GM21737 (cell line): Measurements from ENCODE around the gene SACM1L.
"Not testable (repeated sequence)": the region's sequence is repeated elsewhere in the genome, so short reads cannot be mapped to it uniquely, and the experiment has no call there.

Source experiments
- ATAC-seq: cut with Tn5 transposase; IDR thresholded peaks from one replicate; pipeline ENCODE4 v1.9.1; 2021; ENCODE audit warnings: mild to moderate bottlenecking, moderate library complexity; ENCODE audit not compliant: unreplicated experiment

The SACM1L gene

DNA sequence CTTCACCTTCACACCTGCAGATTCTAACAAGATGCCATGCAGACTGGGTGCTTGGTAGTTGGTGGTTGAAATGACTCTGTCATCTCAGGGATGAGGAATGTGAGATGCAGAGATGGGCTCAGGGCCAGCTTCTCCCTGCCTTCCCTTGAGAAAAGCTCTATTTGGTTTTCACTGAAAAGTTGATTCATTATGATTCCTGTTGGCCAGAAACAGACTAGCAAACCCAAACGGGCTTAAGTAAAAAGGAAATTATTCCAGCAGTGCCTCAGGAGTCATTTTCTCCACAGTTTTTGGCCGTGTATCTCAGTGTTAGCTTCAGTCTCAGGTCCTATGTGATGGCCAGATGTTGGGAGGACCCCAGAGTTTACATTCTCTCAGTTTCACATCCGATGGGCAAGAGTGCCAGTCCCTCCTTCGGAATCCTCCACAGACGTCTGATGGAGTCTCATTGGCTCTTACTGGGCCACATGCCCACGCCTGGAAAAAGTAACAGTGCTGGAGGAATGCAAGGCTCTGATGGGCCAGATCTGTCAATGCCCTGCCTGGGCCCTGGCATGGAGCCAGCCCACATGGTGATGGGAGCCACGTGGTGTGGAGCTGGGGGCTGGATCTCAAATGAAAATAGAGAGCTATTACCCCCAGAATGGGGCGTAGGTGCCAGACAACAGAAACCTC is 22.3 kb upstream of the SACM1L start:
- ATAC-seq, result no peak

- ATAC-seq, result no peak
Observed at GRCh38 chr3:45667569-45667934, 21.6 kb upstream of the SACM1L start.

GRCh38 chr3:45670436-45670835 is 18.8 kb upstream of the SACM1L start:
- no peak for ATAC-seq

DNA sequence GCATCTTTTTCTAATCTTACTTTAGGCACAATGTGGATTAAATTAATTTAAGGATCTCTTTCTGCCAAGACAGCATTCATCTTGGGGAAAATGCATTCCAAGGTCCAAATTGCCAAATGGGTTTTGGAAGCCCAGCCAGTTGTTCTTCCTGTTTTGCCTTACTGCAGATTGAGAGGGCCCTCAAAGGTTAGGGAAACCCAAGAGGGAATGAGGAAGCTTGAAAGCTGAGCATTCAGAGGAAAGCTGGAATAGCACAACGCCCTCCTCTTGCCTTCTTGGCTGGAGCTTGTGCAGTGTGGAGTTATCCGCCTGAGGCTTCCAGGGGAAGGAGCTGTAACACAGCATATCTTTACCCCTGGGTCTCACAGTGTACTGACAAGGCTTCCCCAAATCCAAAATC is 18.2 kb upstream of the SACM1L start:
- no peak for ATAC-seq

- ATAC-seq, result no peak
Observed at GRCh38 chr3:45673273-45673672, 15.9 kb upstream of the SACM1L start.

- ATAC-seq, result no peak
Observed at GRCh38 chr3:45676325-45677032, 12.7 kb upstream of the SACM1L start.

DNA sequence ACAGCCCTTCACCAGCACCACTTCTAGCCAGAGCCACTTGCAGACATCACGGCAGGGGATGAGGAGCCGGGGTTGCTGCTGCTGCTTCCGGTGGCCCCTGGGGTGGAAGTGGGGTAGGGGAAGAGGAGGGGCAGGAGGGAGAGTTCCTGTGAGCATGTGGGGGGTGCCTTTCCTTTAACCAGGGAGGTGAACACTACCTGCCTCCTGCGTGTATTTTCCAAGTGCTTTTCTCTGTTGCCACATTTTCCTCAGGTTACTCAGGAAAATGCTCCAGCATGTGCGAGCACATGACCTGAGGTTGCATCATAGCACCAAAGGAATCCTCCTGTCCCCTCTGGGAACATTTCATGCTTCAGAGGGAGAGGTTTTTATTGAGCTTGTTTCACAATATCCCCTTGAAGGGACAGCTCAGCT is 12.2 kb upstream of the SACM1L start:
- ATAC-seq, result no peak

DNA sequence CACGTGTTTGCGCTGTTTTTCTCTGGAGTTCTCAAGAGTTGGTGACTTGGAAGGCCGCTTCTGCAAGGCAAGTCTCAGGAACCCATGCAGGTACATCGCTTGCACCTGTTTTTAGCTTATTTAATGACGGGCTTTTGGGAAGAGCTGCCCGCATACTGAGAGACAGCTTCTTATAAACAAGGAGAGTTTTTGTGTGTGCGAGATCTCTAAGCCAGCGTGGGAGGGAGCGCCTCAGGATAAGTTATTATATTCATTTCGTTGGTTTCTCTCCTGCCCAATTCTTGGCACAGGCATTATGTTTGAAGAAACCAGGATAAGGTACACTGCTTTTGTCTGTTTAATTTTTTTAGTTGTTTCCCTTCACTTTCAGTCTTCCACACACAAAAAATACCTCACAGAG is 11.4 kb upstream of the SACM1L start:
- ATAC-seq, result no peak

DNA sequence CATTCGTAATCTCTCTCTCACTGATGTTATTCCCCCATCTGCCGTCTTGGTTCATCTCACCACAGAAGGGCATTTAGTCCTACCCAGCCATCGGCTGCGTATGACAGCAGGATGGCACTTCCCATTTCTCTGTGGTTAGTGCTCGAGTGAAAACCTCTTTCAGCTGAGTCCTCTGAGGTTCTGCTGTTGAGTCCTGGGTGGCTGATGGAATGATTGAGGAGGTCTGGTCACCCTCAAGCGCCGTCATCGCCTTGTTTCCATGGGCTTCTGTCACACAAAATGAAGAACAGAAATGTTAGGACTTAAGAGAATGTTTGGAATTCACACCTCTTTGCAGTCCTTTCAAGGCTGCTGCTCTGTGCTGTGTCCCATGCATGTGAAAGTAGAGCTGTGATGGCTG is 9.4 kb upstream of the SACM1L start:
- ATAC-seq, result no peak

GRCh38 chr3:45681221-45681620 is 8.0 kb upstream of the SACM1L start:
- no peak for ATAC-seq

- no peak for ATAC-seq
Observed at GRCh38 chr3:45681846-45682245, 7.3 kb upstream of the SACM1L start.

DNA sequence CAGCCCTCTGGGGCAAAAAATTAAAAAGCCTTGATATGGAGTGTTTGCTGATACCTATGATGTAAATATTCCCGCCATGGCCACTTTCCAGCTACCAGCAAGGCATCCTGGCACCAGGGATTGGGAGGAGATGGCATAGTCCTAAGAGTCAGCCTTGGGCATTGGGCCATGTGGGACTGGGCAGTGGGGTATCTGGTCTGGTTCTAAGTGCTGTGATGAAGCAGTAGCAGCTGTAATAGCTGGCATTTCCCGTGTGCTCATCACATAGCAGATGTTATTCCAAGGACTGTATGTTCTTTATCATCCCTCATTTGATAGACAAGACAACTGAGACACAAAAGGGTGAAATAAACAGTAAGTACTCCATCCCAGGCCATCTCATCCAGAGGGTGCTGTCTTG is 6.9 kb upstream of the SACM1L start:
- ATAC-seq, result no peak

- no peak for ATAC-seq
Observed at GRCh38 chr3:45682786-45683185, 6.4 kb upstream of the SACM1L start.

DNA sequence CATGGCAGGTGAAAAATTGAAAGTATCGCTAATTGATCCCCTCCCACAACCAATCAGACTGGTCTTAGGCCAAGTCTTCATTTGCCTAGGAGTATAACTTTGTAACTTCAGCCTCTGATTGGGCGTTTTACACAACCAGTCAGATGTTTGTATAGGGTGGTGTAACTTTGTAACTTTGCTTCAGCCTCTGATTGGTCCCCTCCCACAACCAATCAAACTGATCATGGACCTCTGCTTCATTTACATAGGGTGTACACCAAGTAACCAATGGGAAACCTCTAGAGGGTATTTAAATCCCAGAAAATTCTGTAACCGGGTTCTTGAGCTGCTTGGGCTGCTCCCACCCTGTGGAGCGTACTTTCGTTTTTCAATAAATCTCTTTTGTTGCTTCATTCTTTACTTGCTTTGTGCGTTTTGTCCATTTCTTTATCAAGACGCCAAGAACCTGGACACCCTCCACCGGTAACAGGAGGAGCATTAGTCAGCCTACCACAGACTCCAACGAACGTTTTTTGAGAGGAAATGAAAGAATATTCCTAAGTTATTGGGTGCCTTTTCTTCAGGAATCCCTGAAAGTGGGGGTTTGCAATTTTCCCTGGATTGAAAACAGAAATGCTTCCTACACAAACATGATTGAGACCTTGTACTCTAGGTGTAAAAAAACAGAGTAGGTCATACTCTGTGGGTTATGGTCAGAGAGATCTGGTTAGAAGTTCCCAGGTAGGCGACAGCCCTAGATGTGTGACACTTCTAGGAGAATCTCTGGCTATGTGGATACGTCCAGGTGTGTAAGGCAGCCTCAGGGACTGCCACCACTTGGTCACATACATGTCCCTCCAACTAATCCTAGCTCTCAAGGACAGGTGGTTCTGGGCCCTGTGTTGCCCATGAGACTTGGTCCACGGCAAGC is 5.5 kb upstream of the SACM1L start:
- no peak for ATAC-seq

- no peak for ATAC-seq
Observed at GRCh38 chr3:45684327-45684892, 4.8 kb upstream of the SACM1L start.

DNA sequence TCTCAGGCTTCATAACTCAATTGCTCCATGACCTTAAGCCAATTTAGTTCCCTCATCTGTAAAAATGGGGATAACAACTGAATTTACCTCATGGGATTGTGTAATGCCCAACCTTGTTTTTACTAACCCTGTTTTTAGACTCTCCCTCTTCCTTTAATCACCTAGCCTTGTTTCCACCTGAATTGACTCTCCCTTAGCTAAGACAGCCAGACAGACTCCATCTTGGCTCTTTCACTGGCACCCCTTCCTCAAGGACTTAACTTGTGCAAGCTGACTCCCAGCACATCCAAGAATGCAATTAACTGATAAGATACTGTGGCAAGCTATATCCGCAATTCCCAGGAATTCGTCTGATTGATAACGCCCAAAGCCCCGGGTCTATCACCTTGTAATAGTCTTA is 3.5 kb upstream of the SACM1L start:
- ATAC-seq, result not testable (repeated sequence)

GRCh38 chr3:45686850-45687249 is 2.3 kb upstream of the SACM1L start:
- ATAC-seq, result no peak

GRCh38 chr3:45687828-45688193 is 1.4 kb upstream of the SACM1L start:
- ATAC-seq, result no peak

DNA sequence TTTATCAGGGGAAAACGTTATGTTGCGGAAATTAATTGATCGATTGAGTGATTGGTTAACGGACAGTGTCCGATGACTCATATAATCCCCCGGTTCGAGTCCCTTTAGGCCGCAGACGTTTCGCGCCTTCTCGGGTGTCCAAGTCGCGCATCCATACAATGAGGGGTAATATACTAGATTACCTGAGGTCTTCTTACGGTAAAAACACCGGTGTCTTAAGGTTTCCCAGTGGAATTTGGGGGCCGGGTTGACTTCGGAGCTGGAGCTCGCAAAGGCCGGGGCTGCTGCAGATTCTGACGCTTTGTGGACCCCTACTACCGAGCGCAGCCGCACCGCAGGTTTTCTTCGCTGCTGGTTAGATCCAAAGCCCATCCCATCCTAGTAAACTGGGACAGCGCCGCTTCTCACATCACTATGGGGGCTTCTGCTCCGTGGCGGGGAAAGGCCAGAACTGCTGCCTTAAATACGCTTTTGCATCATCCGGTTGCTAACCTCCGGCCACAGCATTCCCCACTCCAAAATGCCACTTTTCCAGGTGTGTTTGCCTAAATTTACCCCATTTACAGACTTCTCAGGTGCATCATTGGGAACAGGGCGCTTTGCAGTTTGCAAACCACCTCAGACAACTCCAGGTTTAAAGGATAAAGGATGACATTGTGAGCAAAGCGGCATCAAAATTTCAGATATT is 858 bp upstream of the SACM1L start:
- ATAC-seq, result peak; percentile 1

- ATAC-seq, result no peak
Observed at GRCh38 chr3:45689787-45690145, 570 bp downstream of the SACM1L start.
